Measurements from ENCODE around the gene NR5A1.

The NR5A1 gene

GRCh38 chr9:124480621-124480981 is 26.6 kb downstream of the NR5A1 start:
- DNase-seq (ENCODE audit: low spot score): peak; percentile 37

GRCh38 chr9:124479947-124480620 is 27.1 kb downstream of the NR5A1 start:
- no peak for DNase-seq (ENCODE audit: low spot score)

DNA sequence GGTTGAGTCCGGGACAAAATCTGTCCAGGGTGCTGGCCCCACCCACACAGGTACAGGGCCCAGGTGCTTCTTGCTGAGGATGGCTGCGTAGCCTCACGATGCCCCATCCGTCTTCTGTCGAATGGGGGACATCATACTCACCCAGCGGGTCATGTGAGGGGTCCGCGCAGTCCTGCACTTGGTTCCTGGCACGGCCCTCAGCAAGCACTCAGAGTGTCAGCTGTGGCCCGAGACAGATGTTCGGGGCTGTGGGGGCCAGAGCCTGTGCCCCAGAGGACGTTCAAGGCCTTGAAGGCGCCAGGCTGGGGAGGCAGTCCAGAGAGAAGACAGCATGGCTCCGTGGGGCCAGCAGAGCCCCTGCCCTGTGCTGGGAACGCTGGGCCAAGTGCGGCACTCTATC is 27.8 kb downstream of the NR5A1 start:
- no peak for DNase-seq (ENCODE audit: low spot score)

DNA sequence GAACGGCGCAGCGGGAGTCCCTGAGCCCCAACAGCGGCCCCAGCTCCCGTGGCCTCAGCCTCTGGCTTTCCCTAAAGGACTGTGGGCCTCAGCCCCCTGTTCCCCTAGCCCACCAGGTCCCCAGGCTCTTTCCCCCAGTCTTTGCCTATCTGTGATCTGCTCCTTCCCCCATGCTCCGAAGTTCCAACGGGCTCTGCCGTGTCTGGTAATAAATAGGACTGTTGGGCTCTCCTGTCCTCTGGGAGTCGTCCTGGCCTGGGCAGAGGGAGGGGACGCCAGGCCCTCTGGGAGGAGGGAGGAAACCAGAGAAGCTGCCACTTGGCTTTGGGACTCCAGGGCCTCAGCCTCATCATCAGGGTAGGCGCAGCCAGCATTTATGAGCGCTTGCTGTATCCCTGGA is 28.8 kb downstream of the NR5A1 start:
- DNase-seq (ENCODE audit: low spot score): no peak

DNA sequence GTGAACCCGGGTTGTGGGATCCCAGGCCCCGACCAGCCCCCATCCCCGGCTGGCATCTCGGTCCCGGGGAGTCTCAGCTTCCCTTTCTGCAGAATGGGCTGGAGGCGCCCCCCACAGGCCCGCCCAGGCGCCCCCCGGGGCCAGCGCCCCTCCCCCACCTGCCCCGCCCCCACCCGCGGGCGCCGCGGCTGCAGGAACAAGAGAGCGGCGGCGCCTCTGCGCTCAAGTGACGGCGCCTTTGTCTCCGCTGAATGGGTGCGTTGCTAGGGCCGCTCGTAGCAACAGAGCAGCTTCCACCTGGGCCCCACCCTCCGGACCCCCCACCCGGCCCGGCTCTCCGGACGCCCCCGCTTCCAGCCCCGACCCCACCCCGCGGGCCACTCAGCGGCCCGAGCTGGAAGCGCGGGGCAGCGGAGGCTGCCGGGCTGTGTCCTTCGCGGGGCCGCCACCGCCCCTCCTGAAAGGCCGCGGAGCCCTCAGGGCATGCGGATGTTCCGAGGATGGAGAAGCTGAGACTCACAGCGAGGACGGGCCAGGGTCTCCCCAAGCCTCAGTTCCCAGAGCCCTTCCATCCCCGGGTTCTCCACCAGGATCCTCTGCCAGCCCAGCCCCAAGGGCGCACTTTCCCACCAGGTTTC is 29.4 kb downstream of the NR5A1 start:
- DNase-seq (ENCODE audit: low spot score): no peak

- DNase-seq (ENCODE audit: low spot score): no peak
These were observed 30.0 kb downstream of the NR5A1 start for GRCh38 chr9:124477211-124477647.

GRCh38 chr9:124475868-124476690 is 31.1 kb downstream of the NR5A1 start:
- DNase-seq (ENCODE audit: low spot score): no peak

GRCh38 chr9:124475158-124475867 is 31.9 kb downstream of the NR5A1 start:
- no peak for DNase-seq (ENCODE audit: low spot score)

- DNase-seq (ENCODE audit: low spot score): no peak
These were observed 33.0 kb downstream of the NR5A1 start for GRCh38 chr9:124474151-124474550.

DNA sequence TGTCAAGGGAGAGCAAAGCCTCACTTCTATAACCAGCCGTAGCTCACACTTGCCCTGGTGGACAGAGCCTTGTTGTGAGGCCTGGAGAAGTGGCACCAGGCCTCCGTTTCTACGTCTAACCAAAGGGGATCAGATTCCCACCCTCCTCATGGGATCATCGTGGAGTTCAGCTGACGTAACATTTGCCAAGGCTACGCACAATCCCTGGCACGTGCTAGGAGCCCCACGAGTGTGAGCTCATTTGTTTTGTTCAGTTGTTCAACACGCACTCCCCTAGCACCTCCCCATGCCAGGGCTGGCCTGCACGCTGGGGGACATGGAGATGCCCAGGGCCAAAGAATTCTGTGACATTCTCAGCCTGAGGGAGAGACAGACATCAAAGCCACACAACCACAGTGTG is 33.9 kb downstream of the NR5A1 start:
- DNase-seq (ENCODE audit: low spot score): no peak

DNA sequence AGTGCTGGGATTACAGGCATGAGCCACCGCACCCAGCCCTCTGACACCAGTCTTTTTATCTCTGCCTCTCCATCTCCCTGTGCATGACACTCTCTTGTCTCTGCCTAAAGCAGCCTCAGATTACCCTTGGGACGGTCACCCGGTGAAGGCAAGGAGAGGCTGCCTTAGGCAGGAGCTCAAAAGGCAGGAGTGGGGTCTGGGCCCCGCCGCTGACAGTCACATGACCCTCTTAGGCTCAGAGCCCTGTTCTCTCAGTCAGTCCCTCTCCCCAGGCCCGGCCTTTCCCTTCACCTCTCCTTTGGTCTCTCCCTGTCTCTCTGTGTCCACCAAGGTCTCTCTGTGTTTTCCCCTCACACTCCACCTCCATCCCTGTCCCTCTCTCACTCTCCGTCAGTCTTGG is 34.4 kb downstream of the NR5A1 start:
- no peak for DNase-seq (ENCODE audit: low spot score)

- DNase-seq (ENCODE audit: low spot score): no peak
These were observed 35.4 kb downstream of the NR5A1 start for GRCh38 chr9:124471761-124472160.

DNA sequence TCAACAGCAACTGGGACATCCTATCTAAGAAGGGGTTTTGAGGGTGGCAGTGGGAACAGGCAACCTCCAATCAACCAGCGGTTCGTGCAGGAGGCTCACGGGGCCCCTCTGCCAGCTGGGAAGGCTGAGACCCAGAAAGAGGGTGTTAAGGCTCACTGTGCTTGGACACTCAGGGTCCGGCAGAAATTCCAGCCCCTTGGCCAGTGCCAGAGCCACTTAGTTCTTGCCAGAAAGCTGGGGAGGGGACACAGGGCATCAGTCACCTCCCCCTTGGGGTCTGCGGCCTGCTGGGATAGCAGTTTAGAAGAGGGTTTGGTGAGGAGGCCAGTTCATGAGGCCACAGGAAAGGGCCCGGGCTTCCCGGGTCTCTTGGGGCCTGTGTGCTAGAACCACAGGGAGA is 36.5 kb downstream of the NR5A1 start:
- no peak for DNase-seq (ENCODE audit: low spot score)

DNA sequence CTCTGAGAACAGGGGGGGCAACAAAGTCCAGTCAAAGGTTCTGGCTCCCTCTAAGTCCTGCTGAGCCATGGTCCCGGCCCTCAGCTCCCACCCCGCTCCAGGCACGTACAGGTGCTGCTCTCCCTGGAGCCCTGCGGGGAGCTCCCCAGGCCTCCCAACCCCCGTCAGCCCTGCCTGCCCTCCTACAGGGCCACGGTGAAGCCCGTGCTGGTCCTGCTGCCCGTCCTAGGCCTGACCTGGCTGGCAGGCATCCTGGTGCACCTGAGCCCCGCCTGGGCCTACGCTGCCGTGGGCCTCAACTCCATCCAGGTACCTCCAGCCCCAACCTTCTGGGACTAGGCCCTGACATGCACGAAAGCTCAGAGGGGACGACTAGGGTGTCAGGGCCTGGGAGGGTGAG is 36.9 kb downstream of the NR5A1 start:
- no peak for DNase-seq (ENCODE audit: low spot score)

GRCh38 chr9:124469011-124469832 is 38.0 kb downstream of the NR5A1 start:
- no peak for DNase-seq (ENCODE audit: low spot score)

DNA sequence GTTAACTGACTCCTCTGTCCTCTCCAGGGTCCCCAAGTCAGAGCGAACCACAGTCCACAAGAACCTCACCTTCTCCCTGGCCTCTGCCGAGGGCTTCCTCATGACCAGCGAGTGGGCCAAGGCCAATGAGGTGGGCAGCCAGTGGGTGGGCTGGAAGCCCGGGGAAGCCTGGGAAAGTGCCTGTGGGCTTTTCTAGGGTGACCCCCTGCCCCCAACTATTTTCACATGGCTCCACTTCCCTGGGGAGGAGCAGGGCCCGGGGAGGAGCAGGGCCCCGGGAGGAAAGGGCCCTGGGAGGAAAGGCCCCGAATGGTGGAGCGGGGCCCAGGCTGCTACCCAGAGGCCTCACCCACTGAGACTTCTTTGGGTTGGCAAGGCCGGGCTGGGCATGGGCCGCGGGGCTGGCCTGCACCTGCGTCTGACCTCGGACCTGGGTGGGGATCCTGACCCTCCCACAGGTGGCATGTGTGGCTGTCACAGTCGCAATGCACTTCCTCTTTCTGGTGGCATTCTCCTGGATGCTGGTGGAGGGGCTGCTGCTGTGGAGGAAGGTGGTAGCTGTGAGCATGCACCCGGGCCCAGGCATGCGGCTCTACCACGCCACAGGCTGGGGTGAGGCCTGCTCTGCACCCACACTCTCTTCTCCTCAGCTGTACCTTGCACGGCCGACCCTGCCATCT is 39.0 kb downstream of the NR5A1 start:
- no peak for DNase-seq (ENCODE audit: low spot score)

- no peak for DNase-seq (ENCODE audit: low spot score)
These were observed 39.7 kb downstream of the NR5A1 start for GRCh38 chr9:124467410-124468060.

DNA sequence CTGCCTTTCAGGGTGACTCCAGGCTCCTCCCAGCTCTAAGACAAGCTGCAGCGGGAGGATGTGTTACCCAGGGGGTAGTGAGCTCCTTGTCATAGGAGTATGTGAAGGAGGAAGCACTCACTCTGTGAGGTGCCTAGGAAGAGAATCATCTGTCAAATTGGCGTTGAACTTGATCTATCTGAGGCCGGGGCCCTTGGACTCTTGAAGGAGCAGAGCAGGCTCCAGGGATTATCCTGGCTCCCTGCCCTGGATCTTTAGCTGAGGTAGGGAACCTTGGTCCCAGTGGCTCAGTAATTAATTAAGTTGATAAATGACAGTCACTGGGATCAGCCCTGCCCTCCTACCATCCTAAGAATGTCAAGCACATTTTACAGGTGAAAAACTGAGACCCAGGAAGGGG is 41.5 kb downstream of the NR5A1 start:
- no peak for DNase-seq (ENCODE audit: low spot score)

GRCh38 chr9:124462739-124463138 is 44.5 kb downstream of the NR5A1 start:
- no peak for DNase-seq (ENCODE audit: low spot score)

- no peak for DNase-seq (ENCODE audit: low spot score)
These were observed 48.8 kb downstream of the NR5A1 start for GRCh38 chr9:124458441-124458840.

All from AG08395 (cell line).